LNCaP clone FGC (cell line): ENCODE measurements around the gene CRYBG1.

Experiments
- DNase-seq: peaks from one replicate; pipeline ENCODE4 v3.0.0-alpha.2; 2011; ENCODE audit warnings: low read depth
- H3K4me3 ChIP-seq: 2 replicates; pipeline ENCODE4 v1.5.1; 2011; ENCODE audit warnings: mild to moderate bottlenecking, low read depth, low read length, control low read depth
- CTCF ChIP-seq: IDR thresholded peaks from 2 replicates; pipeline ENCODE4 v1.5.1; 2012; ENCODE audit warnings: mild to moderate bottlenecking; ENCODE audit not compliant: control insufficient read depth, insufficient read depth; ENCODE audit errors: extremely low read depth

CRYBG1 gene

GRCh38 chr6:106534564-106534982 is 174.1 kb downstream of the CRYBG1 start:
- no peak for DNase-seq
- TF ChIP-seq CTCF = no peak
- no peak overlapping the region for H3K4me3 ChIP-seq

- TF ChIP-seq CTCF = no peak
- no peak overlapping the region for H3K4me3 ChIP-seq
- DNase-seq = no peak
Observed at GRCh38 chr6:106535012-106535411, 174.5 kb downstream of the CRYBG1 start.

GRCh38 chr6:106536357-106536756 is 175.8 kb downstream of the CRYBG1 start:
- no peak for TF ChIP-seq CTCF
- no peak for DNase-seq
- no peak overlapping the region for H3K4me3 ChIP-seq

- no peak for DNase-seq
- no peak overlapping the region for H3K4me3 ChIP-seq
- no peak for TF ChIP-seq CTCF
Observed at GRCh38 chr6:106536851-106537250, 176.3 kb downstream of the CRYBG1 start.

- no peak for TF ChIP-seq CTCF
- no peak overlapping the region for H3K4me3 ChIP-seq
- no peak for DNase-seq
Observed at GRCh38 chr6:106537662-106538061, 177.1 kb downstream of the CRYBG1 start.

- no peak for TF ChIP-seq CTCF
- no peak for DNase-seq
- H3K4me3 ChIP-seq = no peak overlapping the region
Observed at GRCh38 chr6:106538145-106538544, 177.6 kb downstream of the CRYBG1 start.

GRCh38 chr6:106539936-106540335 is 179.4 kb downstream of the CRYBG1 start:
- DNase-seq = no peak
- TF ChIP-seq CTCF = no peak
- H3K4me3 ChIP-seq = no peak overlapping the region
